HG03521 (cell line): ENCODE results near the gene GPATCH11.

Experiments
- ATAC-seq: cut with Tn5 transposase; IDR thresholded peaks from one replicate; pipeline ENCODE4 v1.9.1; 2021; ENCODE audit warnings: mild to moderate bottlenecking, moderate library complexity; ENCODE audit not compliant: unreplicated experiment

Gene GPATCH11

DNA sequence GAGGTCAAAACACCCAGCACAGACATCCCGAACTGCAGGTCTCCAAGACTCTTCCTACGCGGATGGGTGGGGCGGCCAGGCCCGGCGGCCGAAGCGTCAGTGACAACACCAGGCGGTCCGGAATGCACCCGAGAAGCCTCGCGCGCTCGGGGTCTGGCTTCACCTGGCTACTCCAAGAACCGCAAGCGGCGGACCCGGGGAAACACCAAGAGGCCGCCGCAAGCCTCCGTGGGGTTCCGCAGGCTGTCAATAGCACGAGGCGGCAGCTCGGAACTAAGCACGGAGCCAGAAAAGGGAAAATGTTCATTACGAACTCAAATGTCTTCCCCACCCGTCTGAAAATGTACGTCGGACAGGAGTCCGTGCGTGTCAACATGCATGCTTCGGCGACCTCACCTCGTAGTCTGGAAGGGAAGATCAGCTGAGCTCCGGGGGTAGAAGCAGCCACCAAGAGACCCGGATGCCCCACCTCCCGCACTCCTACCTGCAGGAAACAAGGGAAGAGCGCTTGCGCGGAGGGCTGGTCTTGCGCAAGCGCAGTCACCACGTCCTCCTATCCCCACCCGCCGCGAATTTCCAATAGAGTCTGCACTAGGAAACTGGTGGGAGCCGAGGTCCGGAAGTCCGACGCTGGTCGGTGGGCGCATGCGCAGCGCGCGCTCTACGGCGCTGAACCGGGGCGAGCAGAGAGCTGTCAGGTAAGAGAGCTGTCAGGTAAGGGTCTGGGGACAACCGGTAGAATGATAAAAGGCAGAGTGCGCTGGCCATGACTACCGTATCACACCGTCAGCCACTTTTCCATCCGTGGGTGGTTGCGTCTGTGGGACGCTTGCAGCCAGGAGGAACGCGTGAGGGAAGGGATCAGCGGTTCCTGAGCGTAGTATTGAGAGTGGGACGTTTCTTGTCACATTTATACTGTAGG, at the start of gene GPATCH11, which contains the start of gene HEATR5B:
Gene GPATCH11, plus strand, starts transcription at position 646 of the 922 bp plus-strand sequence. CDS start 3,864 bp downstream, outside the sequence.
Gene HEATR5B, minus strand, starts transcription at position 500 of the 922 bp plus-strand sequence. CDS start 958 bp downstream, outside the sequence.
- peak; percentile 76 for ATAC-seq

GRCh38 chr2:37037771-37038170, 46.5 kb upstream of the GPATCH11 start:
- no peak for ATAC-seq

GRCh38 chr2:37039580-37039979, 44.7 kb upstream of the GPATCH11 start:
- ATAC-seq: no peak

- ATAC-seq: no peak
Measured at GRCh38 chr2:37052600-37053332, 31.6 kb upstream of the GPATCH11 start.

DNA sequence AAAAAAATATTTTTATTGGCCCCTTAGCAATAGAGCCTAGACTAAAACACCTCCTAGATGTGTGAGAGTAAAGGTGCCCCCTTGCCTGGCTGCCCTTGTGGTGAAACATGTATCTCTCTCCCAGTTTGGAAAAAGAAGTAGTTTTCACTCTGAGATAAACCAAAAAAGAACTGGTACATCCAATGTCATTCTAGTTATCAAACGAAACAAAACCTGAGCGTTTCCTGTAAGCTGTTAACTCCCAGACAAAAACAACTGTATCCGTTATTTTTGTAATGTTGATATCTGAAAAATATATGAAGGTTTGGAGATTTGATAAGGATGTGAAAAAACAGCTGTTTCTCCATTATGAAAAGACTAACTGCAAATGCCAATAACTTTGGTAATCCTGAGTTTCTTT, 24.5 kb upstream of the GPATCH11 start:
- ATAC-seq: no peak

- no peak for ATAC-seq
Measured at GRCh38 chr2:37060446-37060845, 23.9 kb upstream of the GPATCH11 start.

GRCh38 chr2:37061013-37061711, 23.2 kb upstream of the GPATCH11 start:
- no peak for ATAC-seq

DNA sequence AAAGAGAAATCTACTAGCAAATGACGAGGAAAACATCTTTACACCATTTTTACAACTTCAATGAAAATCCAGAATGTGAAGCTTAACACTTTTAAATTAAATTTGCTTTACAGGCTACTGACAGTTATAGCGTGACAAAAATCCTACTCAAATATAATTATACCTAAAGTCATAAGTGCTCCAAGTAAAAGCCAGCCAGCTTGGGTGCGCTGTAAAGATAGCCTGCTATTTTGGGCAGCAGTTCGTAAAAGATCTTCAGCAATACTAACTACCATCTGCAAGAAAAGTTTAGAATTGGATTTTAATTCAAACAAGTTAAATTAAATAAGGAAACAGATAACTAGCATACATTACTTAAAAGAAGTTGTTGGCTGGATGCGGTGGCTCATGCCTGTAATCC, 22.5 kb upstream of the GPATCH11 start:
- no peak for ATAC-seq

DNA sequence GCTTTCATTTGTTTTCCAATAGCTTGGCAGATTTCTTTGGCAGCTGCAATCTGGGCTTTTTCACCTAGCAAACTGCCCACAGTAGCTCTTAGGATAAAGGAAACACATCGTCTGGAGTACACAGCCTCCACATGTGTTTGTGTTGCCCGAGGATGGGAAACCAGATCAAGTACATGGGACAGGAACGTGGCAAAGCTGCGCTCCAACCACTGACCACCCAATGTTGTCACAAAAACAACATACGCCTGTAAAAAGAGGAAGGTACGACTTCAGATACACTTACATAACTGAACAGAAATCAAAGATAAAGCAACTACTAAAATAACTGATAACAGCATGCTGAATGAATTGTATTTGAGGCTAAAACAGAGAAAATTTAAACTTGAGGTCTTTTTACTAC, 15.6 kb upstream of the GPATCH11 start:
- no peak for ATAC-seq

GRCh38 chr2:37070931-37071330, 13.4 kb upstream of the GPATCH11 start:
- ATAC-seq: no peak

- ATAC-seq: no peak
Measured at GRCh38 chr2:37080266-37080665, 4.1 kb upstream of the GPATCH11 start.

- ATAC-seq: no peak
Measured at GRCh38 chr2:37080689-37081088, 3.6 kb upstream of the GPATCH11 start.

- ATAC-seq: no peak
Measured at GRCh38 chr2:37084797-37085196, 479 bp downstream of the GPATCH11 start.

GRCh38 chr2:37085731-37086147, 1.4 kb downstream of the GPATCH11 start:
- no peak for ATAC-seq

DNA sequence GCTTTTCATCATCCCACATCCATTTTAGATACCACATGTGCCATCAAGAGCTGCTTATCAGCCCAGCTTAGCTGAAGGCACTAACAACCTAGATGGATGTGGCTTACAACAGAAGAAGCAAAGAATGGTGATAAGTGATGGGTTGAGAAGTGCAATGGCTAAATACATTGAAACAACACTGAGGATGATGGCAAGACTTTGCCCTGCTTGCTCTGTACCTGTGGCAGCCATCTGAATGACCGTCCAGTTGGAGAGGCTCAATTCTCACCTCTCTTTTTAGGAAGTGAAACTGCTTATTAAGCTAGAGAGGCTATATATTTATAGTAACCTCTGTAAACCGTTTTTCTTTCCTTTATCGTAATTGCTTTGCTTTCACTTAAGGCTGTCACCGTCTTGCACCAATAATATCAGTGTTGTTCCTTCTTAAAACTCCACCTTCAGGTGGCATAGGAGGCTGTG, 5.7 kb downstream of the GPATCH11 start:
- peak; percentile 82 for ATAC-seq

GRCh38 chr2:37091873-37092272, 7.6 kb downstream of the GPATCH11 start:
- peak; percentile 47 for ATAC-seq

DNA sequence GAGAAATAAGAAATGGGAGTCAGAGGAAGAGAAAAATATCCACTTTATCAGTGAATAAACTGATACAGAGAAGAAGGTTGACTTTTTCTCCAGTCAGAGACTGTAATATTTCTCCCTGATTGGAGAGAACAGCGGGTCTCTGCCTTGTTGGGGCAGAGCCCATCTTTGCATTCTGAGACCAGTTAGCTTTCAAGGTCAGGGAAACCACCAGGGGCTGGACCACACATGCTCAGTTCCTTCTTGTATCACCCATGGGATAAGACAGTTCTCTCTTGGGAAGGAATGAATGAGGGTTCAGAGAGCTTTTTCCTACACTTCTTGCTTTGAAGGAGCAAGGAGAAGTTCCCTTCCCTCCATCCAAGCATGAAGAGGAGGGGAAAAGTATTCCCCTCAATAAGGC, 12.2 kb downstream of the GPATCH11 start:
- ATAC-seq: no peak

DNA sequence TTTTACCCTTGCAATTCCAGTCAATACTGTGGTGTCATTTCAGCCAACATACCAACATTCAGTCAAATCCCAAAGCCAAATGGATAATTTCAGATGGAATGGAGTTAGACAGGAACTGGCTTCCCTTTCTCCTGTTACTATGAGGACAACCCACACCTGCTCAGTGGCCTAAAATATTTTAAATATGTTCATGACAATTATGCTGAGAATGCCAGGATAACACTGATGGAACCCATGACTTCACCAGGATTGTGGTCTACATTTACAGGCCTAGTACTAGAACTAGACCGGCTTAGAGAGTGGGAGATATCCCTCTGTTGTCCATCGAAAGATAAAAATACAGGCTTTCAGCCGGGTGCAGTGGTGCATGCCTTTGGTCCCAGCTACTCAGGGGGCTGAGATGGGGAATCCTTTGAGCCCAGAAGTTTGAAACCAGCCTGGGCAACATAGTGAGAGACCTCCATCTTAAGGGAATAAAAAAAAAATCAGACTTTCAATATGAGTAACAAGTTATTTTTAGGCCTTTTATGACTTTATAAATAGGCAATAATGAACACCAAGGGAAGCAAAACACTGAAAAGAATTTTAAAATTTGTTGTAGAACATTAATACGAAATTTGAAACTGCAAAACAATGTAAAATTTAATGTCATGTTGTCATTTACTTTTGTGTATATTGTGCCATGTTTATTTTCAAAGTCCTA, 14.2 kb downstream of the GPATCH11 start:
- no peak for ATAC-seq

GRCh38 chr2:37100054-37100453, 15.7 kb downstream of the GPATCH11 start:
- ATAC-seq: no peak

DNA sequence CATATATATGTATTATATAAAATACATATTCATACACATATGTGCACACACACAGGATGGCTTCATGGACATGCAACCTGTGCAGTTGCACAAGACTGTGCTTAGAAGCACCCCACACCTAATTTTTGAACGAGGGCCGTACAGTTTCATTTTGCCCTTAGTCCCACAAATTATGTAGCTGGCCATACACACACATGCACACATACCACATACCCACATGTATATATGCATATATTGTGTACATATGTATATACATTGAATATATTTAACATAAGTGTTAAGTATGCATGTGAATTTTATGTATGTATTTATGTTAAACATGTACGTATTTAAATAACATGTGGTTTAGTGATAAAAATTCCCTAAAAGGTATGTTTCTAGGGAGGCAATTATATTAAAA, 18.3 kb downstream of the GPATCH11 start:
- no peak for ATAC-seq
